ENCODE measurements around the gene INPP5A.

DNA sequence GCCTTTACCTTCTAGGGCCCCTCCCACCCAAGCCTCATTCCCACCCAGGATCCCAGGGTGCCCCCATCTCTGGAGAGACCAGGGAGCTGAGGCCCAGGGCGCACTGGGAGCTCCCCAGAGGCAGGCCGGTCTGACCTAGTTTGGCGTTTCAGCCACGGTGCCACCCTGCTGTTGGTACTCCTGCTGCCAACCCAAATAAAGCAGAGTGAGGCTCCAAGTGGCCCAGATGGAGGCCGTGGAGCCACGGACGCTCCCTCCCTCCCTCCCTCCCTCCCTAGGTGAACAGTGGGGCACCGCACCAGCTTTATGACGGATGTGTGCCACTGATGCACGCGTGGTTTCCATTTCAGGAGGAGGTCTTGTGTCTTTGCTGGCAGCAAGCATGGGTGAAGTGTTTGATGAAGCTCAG lies 1.8 kb downstream of the INPP5A start:
- TF ChIP-seq CTCF (IDR thresholded peaks at IDR 0.05; ENCODE audit: insufficient read depth, low read length) (no peak), POLR2AphosphoS5 (IDR thresholded peaks at IDR 0.05; ENCODE audit: low read depth) (no peak), REST (IDR thresholded peaks at IDR 0.05; ENCODE audit: insufficient replicate concordance, low read depth) (no peak), GABPA (IDR thresholded peaks at IDR 0.05; ENCODE audit: low read depth) (no peak)
